Keratinocyte (primary cell): ENCODE measurements around the gene NUDT6. TPM values are rescaled to one million over a fixed set of nuclear protein-coding genes. Genes with fewer than 3 reads are reported as not detected.
A peak's percentile ranks its signal among the peaks of the same experiment; 100 is the strongest.
"Not testable (repeated sequence)": the region's sequence is repeated elsewhere in the genome, so short reads cannot be mapped to it uniquely, and the experiment has no call there.

ENCODE experiments used
- DNase-seq: peaks from one replicate; pipeline ENCODE4 v3.0.0-alpha.2; 2011; ENCODE audit warnings: low read depth, missing footprints, low spot score
- FAIRE-seq: peaks from 2 replicates; lab custom pipeline; 2011; peaks lifted over from hg19 to GRCh38; lab: Jason Lieb, UNC
- H2AFZ ChIP-seq: 2 replicates; pipeline ENCODE4 v1.6.0; 2012; ENCODE audit warnings: low read length, control low read depth, inconsistent platforms; ENCODE audit not compliant: control insufficient read depth
- H3K27ac ChIP-seq: 2 replicates; pipeline ENCODE4 v1.5.1; 2011; ENCODE audit warnings: low read length; ENCODE audit not compliant: control insufficient read depth, insufficient read depth
- H3K27me3 ChIP-seq: 3 replicates; pipeline ENCODE4 v1.6.0; 2011; ENCODE audit warnings: low read length; ENCODE audit not compliant: control insufficient read depth, insufficient read depth; ENCODE audit errors: extremely low read depth
- H3K36me3 ChIP-seq, 2 experiments: 2 replicates in 1 of 2; 3 replicates in 1 of 2; pipeline ENCODE4 v1.5.1; 2011; ENCODE audit warnings: low read length in 2 of 2, mild to moderate bottlenecking in 1 of 2; ENCODE audit not compliant: control insufficient read depth in 2 of 2, insufficient read depth in 2 of 2; ENCODE audit errors: extremely low read depth in 1 of 2
- H3K4me1 ChIP-seq: 3 replicates; pipeline ENCODE4 v1.5.1; 2011; ENCODE audit warnings: low read length; ENCODE audit not compliant: control insufficient read depth, insufficient read depth; ENCODE audit errors: extremely low read depth
- H3K4me2 ChIP-seq: 3 replicates; pipeline ENCODE4 v1.6.0; 2011; ENCODE audit warnings: low read depth, low read length; ENCODE audit not compliant: control insufficient read depth, insufficient read depth; ENCODE audit errors: extremely low read depth
- H3K4me3 ChIP-seq, 3 experiments: fragments of 200-600 bp in 1 of 3; sonication (generic) in 1 of 3; 2 replicates in 2 of 3; 3 replicates in 1 of 3; pipeline ENCODE4 v1.5.1; 2011 to 2016; ENCODE audit warnings: low read length in 3 of 3, mild to moderate bottlenecking in 3 of 3, control low read depth in 2 of 3, inconsistent platforms in 1 of 3, low read depth in 1 of 3, mixed read lengths in 1 of 3, mixed run types in 1 of 3, moderate library complexity in 1 of 3; ENCODE audit not compliant: control insufficient read depth in 2 of 3, insufficient read depth in 2 of 3; ENCODE audit errors: extremely low read depth in 1 of 3
- H3K79me2 ChIP-seq: 2 replicates; pipeline ENCODE4 v1.6.0; 2012; ENCODE audit warnings: low read length; ENCODE audit not compliant: control insufficient read depth, insufficient read depth
- H3K9ac ChIP-seq: 3 replicates; pipeline ENCODE4 v1.6.0; 2011; ENCODE audit warnings: low read length; ENCODE audit not compliant: control insufficient read depth, insufficient read depth; ENCODE audit errors: extremely low read depth
- H3K9me1 ChIP-seq: 3 replicates; pipeline ENCODE4 v1.6.0; 2011; ENCODE audit warnings: low read length; ENCODE audit not compliant: control insufficient read depth, insufficient read depth; ENCODE audit errors: extremely low read depth
- H3K9me3 ChIP-seq: 2 replicates; pipeline ENCODE4 v1.5.1; 2012; ENCODE audit warnings: low read depth, low read length; ENCODE audit not compliant: control insufficient read depth
- H4K20me1 ChIP-seq: 3 replicates; pipeline ENCODE4 v1.6.0; 2011; ENCODE audit warnings: low read length; ENCODE audit not compliant: control insufficient read depth, insufficient read depth; ENCODE audit errors: extremely low read depth
- CTCF ChIP-seq, 3 experiments: IDR thresholded peaks in 1 of 3; conservative IDR thresholded peaks in 1 of 3; optimal IDR thresholded peaks in 1 of 3; 2 replicates in 2 of 3; 3 replicates in 1 of 3; pipeline versions ENCODE3 to v1.5.1; 2011; ENCODE audit warnings: low read length in 3 of 3, mild to moderate bottlenecking in 3 of 3, moderate library complexity in 2 of 3, control low read depth in 1 of 3, inconsistent platforms in 1 of 3; ENCODE audit not compliant: insufficient read depth in 2 of 3; ENCODE audit errors: extremely low read depth in 1 of 3
- EZH2 ChIP-seq: IDR thresholded peaks from one replicate; pipeline ENCODE4 v1.6.1; 2012; ENCODE audit warnings: inconsistent platforms, mild to moderate bottlenecking, low read length, moderate library complexity
- dilution Hi-C: fragments of 300-500 bp; cut with MboI; formaldehyde crosslinking; loops from one replicate; pipeline ENCODE4 v1.7.0; 2020; ENCODE audit warnings: low sequenced_read_pairs; ENCODE audit not compliant: extremely low pct_ligation_motif_present
- polyA plus RNA-seq, 5 experiments: library from polyadenylated mRNA; depleted of rRNA in 3 of 5; stranded (reverse) in 3 of 5; stranded (forward) in 1 of 5; unstranded in 1 of 5; fragments of >200 nt; gene quantifications; 1 replicate in 1 of 5; 2 replicates in 3 of 5; 3 replicates in 1 of 5; pipeline versions ENCODE4 v1.2.1 to v1.2.3, GENCODE V29; 2011 to 2012; ENCODE audit warnings: missing spikeins in 2 of 5, low read depth in 1 of 5, low replicate concordance in 1 of 5

NUDT6 gene
- polyA plus RNA-seq, 1 donor (not counting 4 experiments of a cell fraction or from before 2014, with no cell fraction given) = 6.9 TPM

GRCh38 chr4:122845066-122845465 is 77.3 kb downstream of the NUDT6 start:
- Histone ChIP-seq H3K4me3 (no peak overlapping the region), H3K9ac (no peak overlapping the region), H3K9me1 (no peaks in the 10 kb centered on the region), H3K36me3 (no peaks in the 10 kb centered on the region), H3K27ac (no peak overlapping the region), H3K27me3 (no peaks in the 10 kb centered on the region), H3K4me1 (no peaks in the 10 kb centered on the region), H3K79me2 (no peaks in the 10 kb centered on the region), H4K20me1 (no peaks in the 10 kb centered on the region), H3K4me2 (no peak overlapping the region), H2AFZ (no peak overlapping the region), H3K9me3 (no peaks in the 10 kb centered on the region)
- DNase-seq = no peak
- TF ChIP-seq EZH2 = no peak
- TF ChIP-seq CTCF (optimal IDR thresholded peaks at IDR 0.05 in 1 of 3, IDR thresholded peaks at IDR 0.05 in 1 of 3, conservative IDR thresholded peaks at IDR 0.05 in 1 of 3; ENCODE audit: extremely low read depth in 1 of 3, insufficient read depth in 2 of 3, low read length in 3 of 3) = no peak
- no peak for FAIRE-seq
- dilution Hi-C loops = no loop called here

GRCh38 chr4:122844391-122844790 is 78.0 kb downstream of the NUDT6 start:
- FAIRE-seq, H3K27ac ChIP-seq, dilution Hi-C loops, DNase-seq, H4K20me1 ChIP-seq, H3K9ac ChIP-seq, H3K36me3 ChIP-seq, H3K79me2 ChIP-seq, H3K4me2 ChIP-seq, H3K9me1 ChIP-seq, H3K4me1 ChIP-seq, H3K4me3 ChIP-seq, H3K27me3 ChIP-seq, H2AFZ ChIP-seq, H3K9me3 ChIP-seq: not testable (repeated sequence)

DNA sequence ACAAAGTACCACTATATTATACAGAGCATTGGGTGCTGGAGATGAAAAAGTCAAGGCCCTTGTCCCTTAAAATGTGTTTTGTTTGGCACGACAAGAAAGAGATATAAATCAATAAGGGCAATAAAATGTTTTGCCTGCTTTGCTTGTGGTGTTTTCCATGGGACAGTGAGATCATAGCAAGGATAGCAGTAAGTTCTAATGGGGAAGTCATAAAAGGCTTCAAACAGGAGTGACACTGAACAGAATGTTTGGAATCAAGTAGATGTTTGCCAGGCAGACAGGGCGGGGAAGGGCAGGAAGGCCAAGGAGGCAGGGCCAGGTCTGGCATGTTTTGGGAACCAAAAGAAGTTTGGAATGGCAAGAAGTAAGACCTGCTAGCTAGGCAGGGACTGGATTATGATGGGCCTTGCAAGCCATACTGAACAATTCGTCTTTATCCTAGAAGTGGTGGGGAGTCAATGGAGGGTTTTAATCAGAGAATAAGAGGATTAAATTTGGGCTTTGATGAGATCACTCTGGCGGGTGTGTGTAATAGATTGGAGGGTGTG is 79.3 kb downstream of the NUDT6 start:
- peak; percentile 83 for FAIRE-seq
- Histone ChIP-seq H3K4me3 (no peak overlapping the region), H3K9ac (no peak overlapping the region), H3K9me3 (no peaks in the 10 kb centered on the region), H3K79me2 (no peaks in the 10 kb centered on the region), H3K4me2 (peak overlapping the region; percentile 31), H3K27me3 (no peaks in the 10 kb centered on the region), H3K4me1 (no peaks in the 10 kb centered on the region), H3K9me1 (no peaks in the 10 kb centered on the region), H3K36me3 (no peaks in the 10 kb centered on the region), H2AFZ (peak overlapping the region; percentile 57), H4K20me1 (no peaks in the 10 kb centered on the region), H3K27ac (no peak overlapping the region)
- DNase-seq = no peak
- dilution Hi-C loops = no loop called here
- no peak for TF ChIP-seq CTCF (optimal IDR thresholded peaks at IDR 0.05 in 1 of 3, IDR thresholded peaks at IDR 0.05 in 1 of 3, conservative IDR thresholded peaks at IDR 0.05 in 1 of 3; ENCODE audit: extremely low read depth in 1 of 3, insufficient read depth in 2 of 3, low read length in 3 of 3)
- TF ChIP-seq EZH2 = no peak
